ENCODE results near the gene C1orf21. TPM values are rescaled to one million over a fixed set of nuclear protein-coding genes. Genes with fewer than 3 reads are reported as not detected.
A peak's percentile ranks its signal among the peaks of the same experiment; 100 is the strongest.

C1orf21 gene
- polyA plus RNA-seq, 5 donors, result 40.2 to 53.2 (median 43.4) TPM

- DNase-seq, result no peak
Measured at GRCh38 chr1:184555665-184556641, 169.1 kb downstream of the C1orf21 start.

DNA sequence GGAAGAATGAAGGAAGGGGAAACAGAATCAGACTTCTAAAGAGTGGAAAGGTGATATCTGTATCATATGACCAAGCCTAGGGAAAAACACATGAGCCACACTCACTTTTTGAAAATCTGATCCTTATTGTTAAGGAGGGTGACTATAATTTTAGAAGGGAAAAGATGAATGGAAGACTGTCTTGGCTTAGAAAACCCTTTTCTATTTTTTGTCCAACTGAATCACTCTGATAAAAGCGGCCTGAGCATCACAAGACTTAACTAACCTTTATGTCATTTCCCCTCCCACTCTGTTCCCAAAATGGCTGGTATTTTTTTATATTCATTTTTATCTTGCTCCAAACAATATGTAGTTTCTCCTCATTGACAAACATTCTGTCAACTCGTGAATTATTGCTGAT, 169.8 kb downstream of the C1orf21 start:
- DNase-seq, result no peak

DNA sequence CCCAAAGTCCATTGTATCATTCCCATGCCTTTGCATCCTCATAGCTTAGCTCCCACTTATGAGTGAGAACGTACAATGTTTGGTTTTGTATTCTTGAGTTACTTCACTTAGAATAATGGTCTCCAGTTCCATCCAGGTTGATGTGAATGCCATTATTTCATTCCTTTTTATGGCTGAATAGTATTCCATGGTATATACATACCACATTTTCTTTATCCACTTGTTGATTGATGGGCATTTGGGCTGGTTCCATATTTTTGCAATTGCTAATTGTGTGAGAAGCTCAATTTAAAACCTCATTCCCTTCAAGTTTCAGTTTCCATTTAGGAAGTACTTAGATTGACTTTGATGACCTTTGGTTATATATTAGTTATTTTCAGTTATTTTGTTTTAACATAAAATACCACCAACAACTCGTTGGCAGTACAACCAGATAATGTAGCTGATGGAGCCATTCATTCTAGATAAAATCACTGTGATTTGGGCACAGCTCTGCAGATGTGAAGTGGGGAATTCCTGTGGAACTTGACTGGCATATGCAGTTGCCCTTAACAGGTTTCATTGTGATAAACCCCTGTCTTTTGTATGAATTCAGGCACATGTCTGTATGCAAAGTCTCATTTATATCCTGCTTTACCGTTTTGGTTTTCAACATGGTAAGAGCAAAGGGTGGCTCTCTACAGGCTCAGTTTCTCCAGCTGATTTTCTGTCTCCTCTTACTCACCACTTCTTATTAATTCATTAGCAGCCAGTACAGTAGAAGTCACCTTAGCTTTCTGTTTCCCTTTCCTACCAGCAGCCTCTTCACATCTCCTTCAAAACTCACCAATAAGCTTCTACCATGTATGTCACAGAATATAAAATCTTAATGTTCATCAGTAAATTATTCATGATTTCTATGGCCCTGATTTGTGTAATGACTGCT, 170.9 kb downstream of the C1orf21 start:
- no peak for DNase-seq

GRCh38 chr1:184558691-184559090, 171.9 kb downstream of the C1orf21 start:
- no peak for DNase-seq

GRCh38 chr1:184559117-184559713, 172.4 kb downstream of the C1orf21 start:
- no peak for DNase-seq

- no peak for DNase-seq
Measured at GRCh38 chr1:184562806-184563205, 176.0 kb downstream of the C1orf21 start.

DNA sequence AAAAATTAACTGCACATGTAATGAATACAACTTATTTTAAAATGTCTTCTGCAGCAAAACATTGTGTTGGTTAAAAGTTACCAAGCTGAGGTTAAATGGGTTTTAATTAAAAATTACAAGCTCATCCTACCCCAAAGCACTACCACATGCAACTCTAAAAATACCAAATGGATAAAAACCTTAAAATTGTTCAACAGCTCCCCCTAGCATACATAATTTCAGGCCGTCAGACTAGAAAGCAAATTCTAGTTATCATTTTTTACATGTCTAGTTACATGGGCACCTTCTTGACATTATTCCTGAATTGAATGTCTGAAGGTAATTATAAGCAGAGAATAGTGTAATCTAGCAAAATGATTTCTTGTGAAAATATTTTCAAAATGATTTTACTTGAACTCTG, 176.5 kb downstream of the C1orf21 start:
- DNase-seq, result no peak

DNA sequence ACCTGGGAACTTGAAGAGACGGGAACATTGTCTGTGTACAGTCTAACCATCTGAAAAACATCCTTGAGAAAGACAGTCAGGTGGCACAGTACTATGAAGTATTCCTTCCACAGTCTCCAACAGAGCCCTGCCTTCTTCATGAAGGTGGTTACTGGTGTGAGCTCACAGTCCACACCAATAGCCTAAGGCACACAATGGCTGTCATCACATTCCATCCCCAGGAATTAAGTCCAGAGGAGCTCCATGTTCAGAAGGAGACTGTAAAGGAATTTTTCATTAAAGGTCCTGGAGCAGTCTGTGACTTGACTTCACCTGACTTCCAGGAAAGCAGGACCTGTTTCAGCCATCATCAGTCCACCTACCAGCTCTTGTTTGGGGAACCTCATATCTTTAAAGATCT, 180.2 kb downstream of the C1orf21 start:
- DNase-seq, result no peak

DNA sequence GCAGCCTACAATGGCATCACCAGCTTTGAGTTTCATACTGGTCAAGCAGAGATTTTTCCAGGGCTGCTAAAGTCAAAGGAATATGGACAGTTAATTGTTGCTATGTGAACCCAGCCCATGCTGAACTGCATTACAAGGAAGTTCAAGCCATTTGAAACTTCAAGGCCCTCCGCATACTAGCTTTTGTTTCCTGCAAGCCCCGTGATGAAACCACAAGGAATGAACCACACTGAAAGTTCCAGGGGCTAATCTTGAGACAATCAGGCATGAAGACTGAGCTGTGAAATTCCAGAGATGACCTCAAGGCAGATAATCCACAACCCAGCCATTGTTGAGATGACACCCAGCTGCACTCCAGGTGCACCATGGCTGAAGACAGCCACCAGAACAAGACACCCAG, 180.8 kb downstream of the C1orf21 start:
- DNase-seq, result no peak

GRCh38 chr1:184568148-184568547, 181.3 kb downstream of the C1orf21 start:
- no peak for DNase-seq

- DNase-seq, result no peak
Measured at GRCh38 chr1:184569106-184569505, 182.3 kb downstream of the C1orf21 start.

- no peak for DNase-seq
Measured at GRCh38 chr1:184574588-184574987, 187.8 kb downstream of the C1orf21 start.

- DNase-seq, result no peak
Measured at GRCh38 chr1:184576822-184577221, 190.0 kb downstream of the C1orf21 start.

GRCh38 chr1:184577319-184577718, 190.5 kb downstream of the C1orf21 start:
- no peak for DNase-seq

DNA sequence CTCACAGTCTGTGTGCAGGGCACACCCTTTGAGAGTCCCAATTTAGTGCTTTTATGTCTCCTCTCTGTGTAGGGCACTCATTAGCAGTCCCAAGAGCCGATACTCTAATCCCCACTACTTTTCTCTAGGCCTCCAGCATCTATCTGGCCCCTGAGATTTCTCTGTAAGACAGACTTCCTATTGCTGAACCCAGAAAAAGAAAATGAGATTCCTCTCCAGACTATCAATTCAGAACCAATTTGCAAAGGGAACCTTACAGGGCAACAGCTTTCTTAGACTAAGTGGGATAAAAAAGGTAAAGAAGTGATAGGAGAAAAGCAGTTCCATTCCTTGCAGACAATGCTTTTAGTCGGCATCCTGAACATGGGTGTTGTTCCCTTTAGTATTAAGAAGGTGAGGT, 195.6 kb downstream of the C1orf21 start:
- DNase-seq, result no peak

GRCh38 chr1:184583849-184584248, 197.0 kb downstream of the C1orf21 start:
- no peak for DNase-seq

DNA sequence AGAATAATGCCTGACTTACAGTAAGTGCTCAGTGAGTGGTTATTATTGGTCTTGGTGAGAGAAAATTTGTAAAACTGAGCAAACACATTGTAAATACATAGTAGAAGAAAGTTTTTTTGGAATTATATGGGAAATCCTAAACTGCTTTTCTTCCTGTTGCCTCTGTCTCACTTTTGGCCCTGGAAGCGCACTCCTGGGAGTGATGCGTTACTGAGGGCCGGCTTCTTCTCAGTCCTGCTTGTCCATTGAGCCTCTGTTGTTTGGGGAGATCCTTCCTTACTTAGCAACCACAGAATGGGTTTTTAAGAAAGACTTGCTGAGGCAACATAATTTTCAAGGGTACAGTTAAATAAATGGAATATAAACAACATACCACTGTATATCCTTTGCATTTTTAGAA, 201.9 kb downstream of the C1orf21 start:
- no peak for DNase-seq

- peak in 1 of 2 donors; percentile 32 for DNase-seq
Measured at GRCh38 chr1:184590163-184590750, 203.4 kb downstream of the C1orf21 start.

DNA sequence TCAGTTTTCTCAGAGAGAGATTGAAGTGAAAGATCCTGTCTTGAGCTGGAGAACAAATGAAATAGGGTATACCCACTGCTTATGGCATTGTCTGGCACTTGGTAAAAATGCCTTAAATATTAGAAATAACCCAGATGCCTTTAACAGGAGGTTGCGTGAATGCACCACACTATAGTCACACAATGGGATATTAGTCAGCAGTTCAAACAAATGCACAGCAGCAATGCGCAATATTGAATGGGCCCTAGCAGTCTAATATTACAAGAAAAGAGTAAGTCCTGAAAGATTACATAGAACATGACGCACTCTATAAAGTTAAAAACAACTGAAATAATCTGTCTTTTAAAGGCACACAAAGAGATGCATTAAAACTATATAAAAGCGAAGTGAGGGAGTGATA, 206.8 kb downstream of the C1orf21 start:
- no peak for DNase-seq

- DNase-seq, result no peak
Measured at GRCh38 chr1:184595596-184595995, 208.8 kb downstream of the C1orf21 start.

GRCh38 chr1:184596950-184597645, 210.3 kb downstream of the C1orf21 start:
- DNase-seq, result no peak

Measured in right lung (tissue), 5 donors.